Measurements from ENCODE around the gene UST. TPM values are rescaled to one million over a fixed set of nuclear protein-coding genes. Genes with fewer than 3 reads are reported as not detected.

UST gene
- total RNA-seq, 2 donors from 2014 or later, result 4.3 to 5.3 TPM

DNA sequence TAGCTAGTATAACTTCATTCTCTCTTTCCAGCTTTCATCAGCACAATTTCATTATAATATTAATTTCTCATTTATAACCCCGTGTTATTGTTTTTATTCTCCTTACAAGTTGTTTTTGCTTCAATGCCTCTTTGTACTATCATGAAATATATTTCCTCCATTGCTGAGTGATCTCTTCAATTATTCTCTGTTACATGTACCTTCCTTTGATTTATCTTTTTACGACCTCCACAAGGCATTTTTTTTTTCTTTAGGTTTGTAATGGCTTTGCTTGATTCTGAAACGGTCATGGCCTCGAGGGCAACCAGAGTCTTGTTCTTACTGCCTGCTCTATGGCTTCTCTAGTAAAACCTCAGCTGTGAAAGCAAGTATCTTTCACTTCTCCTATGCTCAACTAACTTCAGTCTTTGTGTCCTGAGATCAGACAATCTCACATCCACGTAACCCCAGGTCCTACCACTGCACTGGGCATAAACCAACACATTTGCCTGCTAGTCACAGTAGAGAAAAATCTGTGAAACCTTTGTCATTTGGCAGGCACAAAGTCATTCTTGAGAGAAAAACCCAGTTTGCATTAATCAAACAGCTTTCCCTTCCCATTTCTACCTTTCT, 119.9 kb downstream of the UST start:
- no peaks in the 10 kb centered on the region for H3K4me1 ChIP-seq
- DNase-seq (ENCODE audit: low spot score), result no peak
- TF ChIP-seq, protein P1, sequence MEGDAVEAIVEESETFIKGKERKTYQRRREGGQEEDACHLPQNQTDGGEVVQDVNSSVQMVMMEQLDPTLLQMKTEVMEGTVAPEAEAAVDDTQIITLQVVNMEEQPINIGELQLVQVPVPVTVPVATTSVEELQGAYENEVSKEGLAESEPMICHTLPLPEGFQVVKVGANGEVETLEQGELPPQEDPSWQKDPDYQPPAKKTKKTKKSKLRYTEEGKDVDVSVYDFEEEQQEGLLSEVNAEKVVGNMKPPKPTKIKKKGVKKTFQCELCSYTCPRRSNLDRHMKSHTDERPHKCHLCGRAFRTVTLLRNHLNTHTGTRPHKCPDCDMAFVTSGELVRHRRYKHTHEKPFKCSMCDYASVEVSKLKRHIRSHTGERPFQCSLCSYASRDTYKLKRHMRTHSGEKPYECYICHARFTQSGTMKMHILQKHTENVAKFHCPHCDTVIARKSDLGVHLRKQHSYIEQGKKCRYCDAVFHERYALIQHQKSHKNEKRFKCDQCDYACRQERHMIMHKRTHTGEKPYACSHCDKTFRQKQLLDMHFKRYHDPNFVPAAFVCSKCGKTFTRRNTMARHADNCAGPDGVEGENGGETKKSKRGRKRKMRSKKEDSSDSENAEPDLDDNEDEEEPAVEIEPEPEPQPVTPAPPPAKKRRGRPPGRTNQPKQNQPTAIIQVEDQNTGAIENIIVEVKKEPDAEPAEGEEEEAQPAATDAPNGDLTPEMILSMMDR (IDR thresholded peaks at IDR 0.05), result no peak
- H3K27ac ChIP-seq, result no peak overlapping the region
- H3K9me3 ChIP-seq, result no peaks in the 10 kb centered on the region
- H3K36me3 ChIP-seq, result no peaks in the 10 kb centered on the region
- H3K27me3 ChIP-seq, result no peaks in the 10 kb centered on the region
- no peak overlapping the region for H3K4me3 ChIP-seq

GRCh38 chr6:148867862-148868261, 121.0 kb downstream of the UST start:
- TF ChIP-seq, protein P1 (IDR thresholded peaks at IDR 0.05), result no peak
- no peaks in the 10 kb centered on the region for H3K27me3 ChIP-seq

DNA sequence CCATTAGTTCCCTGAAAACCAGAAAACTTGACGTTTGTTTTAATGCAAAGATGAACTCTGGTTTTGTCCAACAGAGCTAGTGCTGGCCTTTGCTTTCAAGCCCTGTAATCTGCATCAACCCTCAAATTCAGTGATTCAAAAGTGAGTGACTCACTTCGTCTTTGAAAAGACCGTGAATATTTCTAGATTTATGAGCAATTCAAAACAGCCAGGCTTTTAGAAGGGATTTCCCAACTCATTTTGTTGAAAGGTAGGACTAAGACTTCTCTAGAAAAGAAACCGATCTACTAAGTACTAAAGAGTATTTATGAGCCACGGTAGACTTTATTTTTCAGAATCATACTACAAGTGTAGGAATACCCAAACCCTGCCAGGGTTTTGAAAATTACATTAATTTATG, 121.5 kb downstream of the UST start:
- H3K9me3 ChIP-seq, result no peaks in the 10 kb centered on the region
- H3K27ac ChIP-seq, result no peak overlapping the region
- TF ChIP-seq, protein P1 (IDR thresholded peaks at IDR 0.05), result no peak
- no peaks in the 10 kb centered on the region for H3K27me3 ChIP-seq
- H3K4me1 ChIP-seq, result no peaks in the 10 kb centered on the region
- H3K36me3 ChIP-seq, result no peaks in the 10 kb centered on the region
- no peak overlapping the region for H3K4me3 ChIP-seq
- DNase-seq (ENCODE audit: low spot score), result no peak

More at GRCh38 chr6:148867862-148868261, 121.0 kb downstream of the UST start:
- Histone ChIP-seq H3K4me1 (no peaks in the 10 kb centered on the region), H3K4me3 (no peak overlapping the region), H3K36me3 (no peaks in the 10 kb centered on the region), H3K27ac (no peak overlapping the region), H3K9me3 (no peaks in the 10 kb centered on the region)
- no peak for DNase-seq (ENCODE audit: low spot score)

DNA sequence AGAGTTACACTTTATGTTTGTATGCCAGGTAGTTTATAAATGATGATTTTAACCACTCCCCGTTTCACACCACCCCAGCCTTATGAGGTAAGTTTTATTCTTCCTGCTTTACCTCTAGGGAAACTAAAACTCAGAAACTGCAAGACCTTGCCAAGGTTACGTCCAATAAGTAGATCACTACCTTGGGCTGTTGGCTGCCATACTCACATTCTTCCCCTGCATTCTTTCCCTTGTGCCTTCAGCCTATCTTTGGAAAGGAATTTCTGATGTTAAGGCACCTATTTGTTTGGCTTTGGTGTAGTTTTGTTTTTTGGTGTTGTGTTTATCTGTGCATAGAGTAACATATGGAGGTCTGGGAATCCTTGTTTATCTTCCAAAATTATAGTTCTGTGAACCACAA, 122.1 kb downstream of the UST start:
- H3K36me3 ChIP-seq, result no peaks in the 10 kb centered on the region
- no peak for DNase-seq (ENCODE audit: low spot score)
- H3K4me3 ChIP-seq, result no peak overlapping the region
- H3K4me1 ChIP-seq, result no peaks in the 10 kb centered on the region
- H3K9me3 ChIP-seq, result no peaks in the 10 kb centered on the region
- TF ChIP-seq, protein P1 (IDR thresholded peaks at IDR 0.05), result no peak
- no peak overlapping the region for H3K27ac ChIP-seq
- no peaks in the 10 kb centered on the region for H3K27me3 ChIP-seq

DNA sequence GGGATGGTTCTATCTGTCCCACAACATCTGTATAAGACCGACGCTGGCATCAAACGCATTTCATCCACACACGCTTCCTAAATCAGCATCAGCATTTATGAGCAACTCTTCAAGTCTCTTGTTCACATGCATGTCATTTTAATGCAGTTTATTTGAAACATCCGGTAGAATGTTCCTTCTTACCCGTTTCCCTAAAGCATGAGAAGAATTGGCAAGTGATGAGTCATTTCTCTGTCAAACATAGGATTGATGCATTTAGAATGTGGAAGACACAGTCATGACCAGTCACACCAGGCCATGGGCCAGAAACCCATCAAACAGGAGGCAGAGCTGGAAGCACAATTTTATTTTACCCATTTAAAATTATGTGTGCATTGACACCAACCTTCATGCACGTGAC, 122.8 kb downstream of the UST start:
- Histone ChIP-seq H3K4me1 (no peaks in the 10 kb centered on the region), H3K27me3 (no peaks in the 10 kb centered on the region), H3K9me3 (no peaks in the 10 kb centered on the region), H3K36me3 (no peaks in the 10 kb centered on the region), H3K4me3 (no peak overlapping the region), H3K27ac (no peak overlapping the region)
- TF ChIP-seq, protein P1 (IDR thresholded peaks at IDR 0.05), result no peak
- no peak for DNase-seq (ENCODE audit: low spot score)

GRCh38 chr6:148873154-148873553, 126.3 kb downstream of the UST start:
- H3K4me3 ChIP-seq, result no peak overlapping the region
- DNase-seq (ENCODE audit: low spot score), result no peak
- H3K27me3 ChIP-seq, result no peaks in the 10 kb centered on the region
- H3K9me3 ChIP-seq, result no peaks in the 10 kb centered on the region
- TF ChIP-seq, protein P1 (IDR thresholded peaks at IDR 0.05), result no peak
- H3K27ac ChIP-seq, result no peak overlapping the region
- no peaks in the 10 kb centered on the region for H3K4me1 ChIP-seq
- no peaks in the 10 kb centered on the region for H3K36me3 ChIP-seq
